HUES64 (cell line): ENCODE results near the gene LRRC10.

Experiments used
- H3K27ac ChIP-seq: 2 replicates; pipeline ENCODE4 v1.7.0; 2013; ENCODE audit warnings: low read depth, low read length, inconsistent platforms
- H3K27me3 ChIP-seq: 2 replicates; pipeline ENCODE4 v1.6.1; 2013; ENCODE audit warnings: mild to moderate bottlenecking, low read length; ENCODE audit not compliant: insufficient read depth
- H3K36me3 ChIP-seq: 2 replicates; pipeline ENCODE4 v1.6.1; 2013; ENCODE audit warnings: mild to moderate bottlenecking, low read length; ENCODE audit not compliant: insufficient read depth
- H3K4me1 ChIP-seq: 2 replicates; pipeline ENCODE4 v1.6.1; 2013; ENCODE audit warnings: mild to moderate bottlenecking, low read length, moderate library complexity; ENCODE audit not compliant: insufficient read depth
- H3K4me3 ChIP-seq: 2 replicates; pipeline ENCODE4 v1.5.1; 2013; ENCODE audit warnings: mild to moderate bottlenecking, low read length, moderate library complexity
- H3K9ac ChIP-seq: 2 replicates; pipeline ENCODE4 v1.6.1; 2013; ENCODE audit warnings: mild to moderate bottlenecking, low read depth, low read length
- H3K9me3 ChIP-seq: 2 replicates; pipeline ENCODE4 v1.6.1; 2013; ENCODE audit warnings: low read depth, low read length; ENCODE audit not compliant: insufficient read depth
- WGBS: fragments of 150-250, 120-280 bp; methylation state at CpG from one replicate; pipeline ENCODE4 v1.1.7; 2013; ENCODE audit warnings: missing lambda C conversion rate; 5-methylcytosine and 5-hydroxymethylcytosine counted together

LRRC10 gene

DNA sequence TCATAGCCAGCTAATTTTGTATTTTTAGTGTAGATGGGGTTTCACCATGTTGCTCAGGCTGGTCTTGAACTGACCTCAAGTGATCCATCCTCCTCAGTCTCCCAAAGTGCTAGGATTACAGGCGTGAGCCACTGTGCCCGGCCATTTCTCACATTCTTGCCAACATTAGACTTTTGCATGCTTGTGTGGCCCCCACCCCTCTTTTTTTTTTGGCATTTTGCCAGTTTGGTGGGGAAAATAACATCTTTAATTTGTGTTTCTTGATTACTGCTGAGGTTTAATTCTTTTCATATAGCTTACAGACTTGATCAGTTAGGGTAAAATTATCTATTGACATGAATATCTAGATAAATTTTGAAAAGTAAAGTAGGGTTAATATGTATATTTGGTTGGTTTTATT, 21.6 kb downstream of the LRRC10 start:
- Histone ChIP-seq H3K4me1 (peaks cover 3% of the 10 kb centered on the region; the same call in 1 of the 2 replicates), H3K4me3 (no peak overlapping the region), H3K27me3 (no peaks in the 10 kb centered on the region), H3K9me3 (no peaks in the 10 kb centered on the region), H3K9ac (no peak overlapping the region), H3K36me3 (peaks cover 82% of the 10 kb centered on the region), H3K27ac (no peak overlapping the region)
- 94% methylated on average over 2 of the region's 2 CpGs for WGBS

DNA sequence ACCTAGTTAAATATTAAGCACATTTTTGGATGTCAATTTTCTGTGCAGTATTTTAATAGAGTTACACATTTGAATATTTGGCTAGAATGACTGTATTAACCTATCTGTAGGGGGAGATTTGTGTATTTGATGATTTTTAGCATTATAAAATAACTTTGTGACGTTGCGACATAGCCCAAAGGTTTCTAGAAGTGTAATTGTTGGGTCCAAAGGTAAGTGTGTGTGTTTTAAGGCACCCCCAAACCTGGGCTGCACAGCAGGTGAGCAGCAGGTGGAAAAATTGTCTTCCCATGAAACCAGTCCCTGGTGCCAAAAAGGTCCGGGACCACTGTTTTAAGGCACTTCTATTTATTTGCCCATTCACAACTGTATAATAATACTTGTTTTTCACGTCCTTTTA, 22.2 kb downstream of the LRRC10 start:
- Histone ChIP-seq H3K36me3 (peaks cover 77% of the 10 kb centered on the region), H3K27ac (no peak overlapping the region), H3K27me3 (no peaks in the 10 kb centered on the region), H3K9ac (no peak overlapping the region), H3K4me3 (no peak overlapping the region), H3K4me1 (peaks cover 3% of the 10 kb centered on the region; the same call in 1 of the 2 replicates), H3K9me3 (no peaks in the 10 kb centered on the region)
- 98% methylated on average over 4 of the region's 4 CpGs for WGBS

DNA sequence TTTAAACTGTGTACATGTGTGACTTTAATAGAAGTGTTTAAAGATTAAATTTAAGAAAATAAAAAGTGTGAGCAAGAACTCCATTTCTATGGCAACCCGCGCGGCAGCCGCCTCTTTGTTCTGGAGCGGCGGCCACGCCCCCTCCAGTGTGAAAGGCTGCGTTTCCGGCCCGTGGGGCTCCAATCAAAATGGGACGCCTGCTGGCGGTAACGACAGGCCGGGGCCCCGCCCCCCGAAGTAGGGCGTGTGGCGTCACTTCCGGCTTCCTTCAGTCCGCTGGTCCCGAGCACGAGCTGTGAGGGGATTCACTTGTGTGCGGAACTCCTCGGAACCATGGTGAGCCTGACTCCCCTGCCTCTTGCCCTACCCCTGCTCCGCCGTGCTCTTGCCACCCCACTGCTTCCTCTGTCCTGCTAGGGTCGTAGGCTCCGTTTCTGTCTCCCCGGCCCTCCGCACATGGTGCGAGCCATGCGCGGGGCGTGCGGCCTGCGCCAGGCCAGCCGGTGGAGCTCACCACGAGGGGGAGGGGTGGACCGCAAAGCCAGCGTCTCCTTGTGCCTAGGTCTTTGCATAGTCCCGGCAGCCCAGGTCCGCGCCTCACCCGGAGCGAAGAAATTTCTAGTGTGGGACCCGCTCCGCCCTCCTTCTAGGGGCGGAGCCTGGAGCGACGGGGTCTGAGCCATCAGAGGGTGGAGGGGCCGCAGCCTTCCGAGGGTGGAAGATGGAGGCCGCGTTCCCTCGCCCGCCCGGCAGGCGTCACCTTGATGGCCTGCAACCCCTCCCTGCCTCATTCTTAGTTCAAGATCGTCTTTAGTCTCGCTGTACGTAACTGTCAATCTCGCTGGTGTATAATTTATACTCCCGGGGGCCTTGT, 25.3 kb downstream of the LRRC10 start, which contains the start of gene CCT2:
TSS of gene CCT2 (plus strand) at position 271 of the 874 bp plus-strand sequence. CDS start at position 334, 63 bp downstream.
- Histone ChIP-seq H3K36me3 (peaks cover 46% of the 10 kb centered on the region), H3K27me3 (no peaks in the 10 kb centered on the region), H3K9ac (peak within 1 kb of the TSS; percentile 99), H3K4me1 (peaks cover 3% of the 10 kb centered on the region; the same call in 1 of the 2 replicates), H3K9me3 (no peaks in the 10 kb centered on the region), H3K4me3 (peak within 1 kb of the TSS; percentile 99), H3K27ac (peak within 1 kb of the TSS; percentile 96)
- under 1% methylated on average over 63 of the region's 63 CpGs for WGBS

DNA sequence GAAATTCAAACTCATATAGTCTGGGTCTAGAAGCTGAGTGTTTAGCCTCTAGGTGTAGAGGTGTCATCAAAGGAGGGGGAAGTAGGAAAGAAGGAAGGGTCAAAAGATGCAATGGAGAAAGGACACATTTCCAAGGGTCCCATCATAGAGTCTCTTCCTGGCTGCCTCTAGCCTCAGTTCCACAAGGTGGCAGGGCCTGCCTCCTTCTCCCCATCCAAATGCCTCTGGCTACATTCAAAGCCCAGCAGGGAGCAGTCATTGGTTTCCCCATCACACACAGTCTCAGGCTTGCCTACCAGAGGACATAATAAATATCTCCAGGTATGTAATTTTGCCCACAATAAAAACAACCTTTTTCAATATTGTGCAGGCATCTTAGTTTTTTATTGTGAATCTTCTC, 27.5 kb downstream of the LRRC10 start:
- H3K4me3 ChIP-seq: no peak overlapping the region
- H3K9me3 ChIP-seq: no peaks in the 10 kb centered on the region
- no peak overlapping the region for H3K9ac ChIP-seq
- no peak overlapping the region for H3K27ac ChIP-seq
- peaks cover 24% of the 10 kb centered on the region for H3K36me3 ChIP-seq
- no peaks in the 10 kb centered on the region for H3K27me3 ChIP-seq
- peaks cover 3% of the 10 kb centered on the region; the same call in 1 of the 2 replicates for H3K4me1 ChIP-seq

DNA sequence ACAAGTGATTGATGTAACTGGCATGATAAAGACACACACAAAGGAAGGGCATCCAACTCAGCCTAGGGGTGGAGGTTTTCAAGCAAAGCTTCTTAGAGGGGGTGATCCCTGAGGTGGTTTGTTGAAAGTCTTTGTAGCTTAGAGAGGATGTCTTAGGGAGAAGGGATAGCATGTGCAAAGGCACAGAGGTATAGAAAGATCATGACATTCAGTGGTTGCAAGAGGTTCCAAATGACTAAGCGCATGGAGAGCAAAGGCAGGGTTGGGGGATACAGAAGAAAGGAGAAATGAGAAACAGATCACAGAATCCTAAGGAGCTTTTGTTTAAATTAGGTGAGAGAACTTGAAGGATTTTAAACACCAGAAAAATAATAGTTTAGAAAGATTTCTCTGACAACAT, 30.6 kb downstream of the LRRC10 start:
- no peak overlapping the region for H3K4me3 ChIP-seq
- H3K4me1 ChIP-seq: peaks cover 3% of the 10 kb centered on the region; the same call in 1 of the 2 replicates
- no peaks in the 10 kb centered on the region for H3K27me3 ChIP-seq
- WGBS: 100% methylated on average over 1 of the region's 1 CpG
- no peaks in the 10 kb centered on the region for H3K9me3 ChIP-seq
- peaks cover 10% of the 10 kb centered on the region for H3K36me3 ChIP-seq
- no peak overlapping the region for H3K27ac ChIP-seq
- no peak overlapping the region for H3K9ac ChIP-seq

DNA sequence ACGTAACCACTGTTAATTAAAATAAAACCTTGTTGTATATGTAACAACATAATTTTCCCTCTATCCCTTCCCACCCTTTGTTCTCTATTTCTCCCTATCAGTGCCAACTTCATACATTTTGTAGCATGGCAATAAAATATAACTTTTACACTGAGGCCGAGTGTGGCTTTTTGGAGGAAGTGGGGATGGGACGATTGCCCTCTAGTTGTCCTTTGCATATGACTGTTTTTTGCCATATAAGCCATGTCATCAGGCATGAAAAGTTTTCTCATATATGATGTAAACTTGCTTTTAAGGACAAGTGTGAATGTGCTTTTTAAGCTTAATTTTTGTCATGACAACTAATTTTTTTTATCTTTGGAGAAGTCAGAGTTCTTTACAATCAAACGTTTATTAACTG, 31.7 kb downstream of the LRRC10 start:
- Histone ChIP-seq H3K9me3 (no peaks in the 10 kb centered on the region), H3K27me3 (no peaks in the 10 kb centered on the region), H3K4me1 (no peaks in the 10 kb centered on the region), H3K36me3 (peaks cover 21% of the 10 kb centered on the region), H3K9ac (no peak overlapping the region), H3K4me3 (no peak overlapping the region), H3K27ac (no peak overlapping the region)
- WGBS: 90% methylated on average over 3 of the region's 4 CpGs

DNA sequence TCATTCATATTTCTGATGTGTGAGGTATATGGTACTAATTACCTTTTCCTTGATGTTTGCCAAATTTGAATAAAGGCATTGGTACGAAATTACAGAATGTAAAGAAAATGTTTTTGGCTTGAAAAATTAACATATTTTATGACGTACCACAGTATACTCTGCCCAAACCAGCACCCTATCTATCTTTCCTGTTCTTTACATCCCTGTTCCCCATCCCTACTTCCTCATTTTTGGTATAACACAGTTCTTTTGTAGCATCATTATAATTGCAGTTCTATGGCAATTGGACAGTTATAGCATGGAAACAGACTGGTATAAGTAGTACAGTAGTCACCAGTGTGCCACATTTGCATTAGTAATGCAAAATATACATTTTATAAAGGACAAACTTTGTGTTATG, 32.4 kb downstream of the LRRC10 start:
- Histone ChIP-seq H3K27ac (no peak overlapping the region), H3K27me3 (no peaks in the 10 kb centered on the region), H3K36me3 (peaks cover 28% of the 10 kb centered on the region), H3K9ac (no peak overlapping the region), H3K4me3 (no peak overlapping the region), H3K9me3 (no peaks in the 10 kb centered on the region), H3K4me1 (no peaks in the 10 kb centered on the region)
- WGBS: 95% methylated on average over 2 of the region's 2 CpGs

DNA sequence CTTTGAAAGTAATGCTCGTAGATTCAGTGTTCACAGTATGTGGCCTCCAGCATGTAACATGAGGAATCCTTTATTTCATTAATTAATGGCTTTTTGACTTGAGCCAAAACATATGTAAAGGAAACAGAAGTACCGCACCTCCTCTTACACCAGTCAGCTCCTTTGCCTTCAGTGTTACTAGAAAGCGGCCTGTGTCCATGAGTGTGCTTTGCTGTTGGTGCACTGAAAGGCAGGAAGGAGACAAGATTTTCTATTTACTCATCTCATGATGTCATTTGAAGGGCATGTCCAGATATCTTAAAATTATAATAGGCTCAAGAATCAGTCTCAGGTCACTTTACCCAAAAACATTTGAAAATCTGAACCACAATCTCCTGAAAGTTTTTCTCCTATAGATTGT, 35.4 kb downstream of the LRRC10 start:
- H3K36me3 ChIP-seq: peaks cover 51% of the 10 kb centered on the region
- 96% methylated on average over 3 of the region's 3 CpGs for WGBS
- no peaks in the 10 kb centered on the region for H3K4me1 ChIP-seq
- H3K4me3 ChIP-seq: no peak overlapping the region
- H3K27ac ChIP-seq: no peak overlapping the region
- H3K9me3 ChIP-seq: no peaks in the 10 kb centered on the region
- H3K27me3 ChIP-seq: no peaks in the 10 kb centered on the region
- H3K9ac ChIP-seq: no peak overlapping the region

DNA sequence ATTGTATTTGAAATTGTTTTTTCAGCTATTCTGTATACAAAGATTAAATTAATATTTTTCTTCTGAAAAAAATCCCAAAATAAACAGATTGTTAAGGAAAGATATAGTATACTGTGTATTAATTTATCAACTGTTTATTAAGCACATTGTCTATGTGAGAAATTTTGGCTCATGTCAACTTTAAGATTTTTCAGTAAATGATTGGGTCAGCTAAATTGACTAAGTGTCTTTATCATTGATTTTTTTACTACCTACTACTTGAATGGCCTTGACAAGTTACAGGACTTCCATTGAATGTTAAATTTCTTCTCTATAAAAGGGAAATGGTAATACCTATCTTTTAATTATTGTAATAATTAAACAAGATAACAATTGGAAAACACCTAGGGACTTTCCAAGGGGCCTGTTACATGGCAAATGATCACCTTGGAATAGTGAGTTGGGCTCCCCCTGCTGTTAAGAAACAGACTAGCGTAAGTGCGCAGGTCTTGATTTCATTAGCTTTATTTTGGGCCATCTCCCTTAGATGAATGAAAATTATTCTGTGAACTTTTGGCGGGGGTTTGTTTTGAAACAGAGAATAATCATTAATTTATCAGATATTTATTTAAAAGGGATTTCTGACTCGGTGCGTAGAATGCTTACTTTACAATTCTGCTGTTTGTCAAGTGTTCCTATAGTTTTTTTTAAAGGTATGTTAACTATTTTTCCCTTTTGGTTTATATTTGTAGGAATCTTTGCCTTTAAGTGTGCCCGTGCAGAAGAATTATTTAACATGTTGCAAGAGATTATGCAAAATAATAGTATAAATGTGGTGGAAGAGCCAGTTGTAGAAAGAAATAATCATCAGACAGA, 39.9 kb downstream of the LRRC10 start:
- H3K9me3 ChIP-seq: no peaks in the 10 kb centered on the region
- H3K27ac ChIP-seq: no peak overlapping the region
- H3K4me3 ChIP-seq: no peak overlapping the region
- no peak overlapping the region for H3K9ac ChIP-seq
- H3K27me3 ChIP-seq: no peaks in the 10 kb centered on the region
- WGBS: 68% methylated on average over 5 of the region's 6 CpGs
- H3K4me1 ChIP-seq: 0 out of 2 replicates have a peak, but pooled peaks cover 3% of the 10 kb centered on the region
- H3K36me3 ChIP-seq: peaks cover 59% of the 10 kb centered on the region

DNA sequence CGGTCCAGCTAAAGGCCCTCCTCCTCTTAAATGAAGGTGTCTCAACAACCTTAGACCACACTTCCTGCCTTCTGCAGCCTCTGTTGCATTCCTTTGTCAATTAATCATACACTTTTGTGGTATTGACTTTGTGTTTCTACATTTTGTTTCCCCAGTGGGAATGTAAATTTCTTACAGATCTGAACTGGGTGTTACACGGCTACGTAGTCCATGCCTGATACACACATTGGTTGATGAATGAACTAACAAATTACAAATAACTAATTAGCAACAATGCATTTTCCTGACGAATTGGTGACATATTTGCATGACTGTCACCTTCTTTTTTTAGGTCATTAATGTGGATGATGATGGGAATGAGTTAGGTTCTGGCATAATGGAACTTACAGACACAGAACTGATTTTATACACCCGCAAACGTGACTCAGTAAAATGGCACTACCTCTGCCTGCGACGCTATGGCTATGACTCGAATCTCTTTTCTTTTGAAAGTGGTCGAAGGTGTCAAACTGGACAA, 40.6 kb downstream of the LRRC10 start:
- WGBS: 91% methylated on average over 10 of the region's 10 CpGs
- peaks cover 57% of the 10 kb centered on the region for H3K36me3 ChIP-seq

DNA sequence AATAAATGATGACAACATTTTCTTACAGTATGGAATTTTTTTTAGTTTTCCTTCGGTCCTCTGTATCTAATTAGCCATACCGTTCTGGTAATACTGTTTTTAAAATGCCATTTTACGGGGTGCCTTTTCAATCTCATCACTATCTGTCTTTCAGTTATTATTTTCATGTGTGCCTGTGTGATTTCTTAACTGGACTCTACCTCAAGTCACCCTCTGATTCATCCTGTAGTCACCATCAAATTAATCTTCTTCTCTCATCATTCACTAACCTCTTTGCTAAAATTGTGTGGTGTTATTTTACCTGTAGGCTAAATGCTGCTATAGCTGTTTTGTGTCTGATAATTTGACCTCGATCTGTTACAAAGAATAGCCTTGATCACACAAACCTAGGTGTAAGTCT, 41.5 kb downstream of the LRRC10 start:
- Histone ChIP-seq H3K4me3 (no peak overlapping the region), H3K36me3 (peaks cover 56% of the 10 kb centered on the region), H3K27ac (no peak overlapping the region), H3K9me3 (no peaks in the 10 kb centered on the region), H3K9ac (no peak overlapping the region), H3K4me1 (0 out of 2 replicates have a peak, but pooled peaks cover 3% of the 10 kb centered on the region), H3K27me3 (no peaks in the 10 kb centered on the region)
- WGBS: 98% methylated on average over 4 of the region's 4 CpGs

More for the DNA sequence above, 40.6 kb downstream of the LRRC10 start:
- Histone ChIP-seq H3K27ac (no peak overlapping the region), H3K4me3 (no peak overlapping the region), H3K9me3 (no peaks in the 10 kb centered on the region), H3K9ac (no peak overlapping the region), H3K27me3 (no peaks in the 10 kb centered on the region), H3K4me1 (0 out of 2 replicates have a peak, but pooled peaks cover 3% of the 10 kb centered on the region)
